MCF 10A (cell line): ENCODE measurements around the gene WDR27. TPM values are rescaled to one million over a fixed set of nuclear protein-coding genes. Genes with fewer than 3 reads are reported as not detected.
A peak's percentile ranks its signal among the peaks of the same experiment; 100 is the strongest.

Experiments
- BruUV-seq: library from RNA; stranded (reverse); fragments of 400-500 nt; replicated peaks from 2 replicates; lab custom pipeline; 2021; lab: Mats Ljungman, UMichigan
- CTCF ChIA-PET: fragments of 300-600 bp; sonication (Branson Sonifier 250); formaldehyde crosslinking; extraction: SDS; loops from one replicate; lab custom pipeline; 2021; ENCODE audit warnings: antibody characterized with exemption, inconsistent platforms; lab: Yijun Ruan, JAX
- POLR2A ChIA-PET: fragments of 300-600, 350-650 bp; sonication (Branson Sonifier 250); formaldehyde crosslinking; extraction: SDS; loops from one replicate; lab custom pipeline; 2020; ENCODE audit warnings: antibody characterized with exemption, inconsistent platforms; lab: Yijun Ruan, JAX
- DNase-seq: peaks from one replicate; pipeline ENCODE4 v3.0.0-alpha.2; 2018; ENCODE audit not compliant: unreplicated experiment
- H3K27ac Mint-ChIP-seq: one replicate; pipeline ENCODE4 v1.8.0; 2022; ENCODE audit warnings: mild to moderate bottlenecking, low read depth, mixed read lengths; ENCODE audit not compliant: unreplicated experiment
- H3K27me3 Mint-ChIP-seq: one replicate; pipeline ENCODE4 v1.8.0; 2022; ENCODE audit warnings: mixed read lengths; ENCODE audit not compliant: insufficient read depth, unreplicated experiment
- H3K36me3 Mint-ChIP-seq: one replicate; pipeline ENCODE4 v1.8.0; 2022; ENCODE audit warnings: mild to moderate bottlenecking, moderate library complexity, mixed read lengths; ENCODE audit not compliant: insufficient read depth, unreplicated experiment
- H3K4me1 Mint-ChIP-seq: one replicate; pipeline ENCODE4 v1.8.0; 2022; ENCODE audit warnings: mixed read lengths; ENCODE audit not compliant: insufficient read depth, unreplicated experiment
- H3K4me3 Mint-ChIP-seq: one replicate; pipeline ENCODE4 v1.8.0; 2022; ENCODE audit warnings: mild to moderate bottlenecking, moderate library complexity, mixed read lengths; ENCODE audit not compliant: unreplicated experiment
- H3K9me3 Mint-ChIP-seq: one replicate; pipeline ENCODE4 v1.8.0; 2022; ENCODE audit warnings: mixed read lengths; ENCODE audit not compliant: unreplicated experiment
- intact Hi-C: fragments of 100-400 bp; cut with micrococcal nuclease; formaldehyde crosslinking; loops from 2 replicates; pipeline ENCODE4 v1.14.1; 2022
- total RNA-seq: library from RNA; stranded (reverse); gene quantifications from 2 replicates; pipeline ENCODE4 v1.2.3, GENCODE V29; 2022
- TF ChIP-seq, protein P1 (sequence below): fragments of 200-600 bp; IDR thresholded peaks from one replicate; pipeline ENCODE4 v1.8.0; 2022; ENCODE audit warnings: antibody characterized with exemption, mild to moderate bottlenecking; ENCODE audit not compliant: unreplicated experiment

Gene WDR27
- total RNA-seq, 1 experiment from 2014 or later = 80.6 TPM

DNA sequence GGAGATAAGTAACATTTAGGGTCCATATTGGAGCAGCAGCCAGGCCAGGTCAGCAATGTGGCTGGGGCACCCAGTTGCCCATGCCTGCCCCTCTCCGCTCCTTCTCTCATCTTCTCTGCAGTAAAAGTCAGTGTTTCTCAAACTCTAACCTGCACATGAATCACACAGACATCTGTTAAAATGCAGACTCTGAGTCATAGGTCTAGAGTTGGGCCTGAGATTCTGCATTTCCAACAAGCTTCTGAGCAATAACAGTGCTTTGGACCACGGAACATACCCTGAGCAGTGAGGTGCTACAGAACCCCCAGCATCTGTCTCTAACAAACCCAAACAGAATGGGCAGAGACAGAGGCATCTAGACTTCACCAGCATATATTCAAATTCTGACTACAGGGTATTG, 12.3 kb upstream of the WDR27 start:
- ChIA-PET POLR2A (interaction anchor here (0.9 to 1.8 kb wide), 3 partner anchors 10 to 12 kb away, joined by 3 to 10 read pairs (median 3); partner anchors contain the start of genes C6orf120 and WDR27), CTCF (interaction anchor here (0.6 kb wide), 1 partner anchor 48 kb away, joined by 3 read pairs; no protein-coding TSS in a partner anchor)
- DNase-seq = no peak
- TF ChIP-seq, protein P1, sequence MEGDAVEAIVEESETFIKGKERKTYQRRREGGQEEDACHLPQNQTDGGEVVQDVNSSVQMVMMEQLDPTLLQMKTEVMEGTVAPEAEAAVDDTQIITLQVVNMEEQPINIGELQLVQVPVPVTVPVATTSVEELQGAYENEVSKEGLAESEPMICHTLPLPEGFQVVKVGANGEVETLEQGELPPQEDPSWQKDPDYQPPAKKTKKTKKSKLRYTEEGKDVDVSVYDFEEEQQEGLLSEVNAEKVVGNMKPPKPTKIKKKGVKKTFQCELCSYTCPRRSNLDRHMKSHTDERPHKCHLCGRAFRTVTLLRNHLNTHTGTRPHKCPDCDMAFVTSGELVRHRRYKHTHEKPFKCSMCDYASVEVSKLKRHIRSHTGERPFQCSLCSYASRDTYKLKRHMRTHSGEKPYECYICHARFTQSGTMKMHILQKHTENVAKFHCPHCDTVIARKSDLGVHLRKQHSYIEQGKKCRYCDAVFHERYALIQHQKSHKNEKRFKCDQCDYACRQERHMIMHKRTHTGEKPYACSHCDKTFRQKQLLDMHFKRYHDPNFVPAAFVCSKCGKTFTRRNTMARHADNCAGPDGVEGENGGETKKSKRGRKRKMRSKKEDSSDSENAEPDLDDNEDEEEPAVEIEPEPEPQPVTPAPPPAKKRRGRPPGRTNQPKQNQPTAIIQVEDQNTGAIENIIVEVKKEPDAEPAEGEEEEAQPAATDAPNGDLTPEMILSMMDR = no peak
- Mint-ChIP-seq H3K9me3 (no peaks in the 10 kb centered on the region), H3K4me3 (no peak overlapping the region), H3K27me3 (no peaks in the 10 kb centered on the region), H3K4me1 (peaks cover 3% of the 10 kb centered on the region), H3K36me3 (peaks cover 74% of the 10 kb centered on the region), H3K27ac (no peak overlapping the region)
- intact Hi-C loops = no loop called here
- BruUV-seq = no TSS peak

GRCh38 chr6:169710009-169710408, 8.2 kb upstream of the WDR27 start:
- no peak overlapping the region for H3K4me3 Mint-ChIP-seq
- H3K27ac Mint-ChIP-seq = peak overlapping the region; percentile 16
- BruUV-seq = no TSS peak
- no peak for DNase-seq
- TF ChIP-seq, protein P1 = no peak
- CTCF ChIA-PET = interaction anchor here (0.6 to 2.3 kb wide), 5 partner anchors 8 to 818 kb away, joined by 3 to 7 read pairs (median 3); partner anchors contain the start of genes C6orf120 and WDR27
- intact Hi-C loops = no loop called here
- peaks cover 39% of the 10 kb centered on the region for H3K36me3 Mint-ChIP-seq
- peaks cover 7% of the 10 kb centered on the region for H3K4me1 Mint-ChIP-seq
- no peaks in the 10 kb centered on the region for H3K27me3 Mint-ChIP-seq
- POLR2A ChIA-PET = interaction anchor here (0.6 to 5.7 kb wide), 5 partner anchors 8 to 446 kb away, joined by 3 to 30 read pairs (median 20); partner anchors contain the start of genes C6orf120 and WDR27
- H3K9me3 Mint-ChIP-seq = no peaks in the 10 kb centered on the region

- no peaks in the 10 kb centered on the region for H3K9me3 Mint-ChIP-seq
- TF ChIP-seq, protein P1 = no peak
- ChIA-PET CTCF (interaction anchor here (0.6 to 2.3 kb wide), 4 partner anchors 8 to 853 kb away, joined by 3 to 7 read pairs (median 5); partner anchors contain the start of genes C6orf120 and WDR27), POLR2A (interaction anchor here (0.9 to 5.7 kb wide), 5 partner anchors 8 to 43 kb away, joined by 3 to 30 read pairs (median 20); partner anchors contain the start of genes C6orf120, DYNLT2, ERMARD and WDR27)
- H3K27ac Mint-ChIP-seq = peak overlapping the region; percentile 16
- no TSS peak for BruUV-seq
- no peak overlapping the region for H3K4me3 Mint-ChIP-seq
- peaks cover 32% of the 10 kb centered on the region for H3K36me3 Mint-ChIP-seq
- intact Hi-C loops = no loop called here
- H3K27me3 Mint-ChIP-seq = no peaks in the 10 kb centered on the region
- no peak for DNase-seq
- peaks cover 10% of the 10 kb centered on the region for H3K4me1 Mint-ChIP-seq
These were observed 7.5 kb upstream of the WDR27 start for GRCh38 chr6:169709293-169709692.

DNA sequence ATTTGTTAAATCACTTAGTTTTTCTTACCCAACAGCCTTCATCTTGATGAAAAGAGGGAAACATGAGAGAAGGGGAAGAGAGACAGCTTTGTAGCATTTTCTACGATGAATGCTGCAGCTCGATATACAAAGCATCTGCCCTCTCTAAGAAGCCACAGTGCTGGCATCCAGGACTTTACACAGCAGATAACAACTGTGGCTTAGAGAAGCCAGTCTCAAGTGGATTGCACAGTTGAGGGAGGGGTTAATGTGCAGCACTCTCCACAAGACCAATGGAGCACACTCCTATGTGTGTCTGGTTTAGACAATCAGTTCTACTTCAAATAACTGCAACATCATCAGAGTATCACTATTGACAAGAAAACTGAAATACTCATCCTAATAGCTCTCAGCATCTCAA, 5.9 kb upstream of the WDR27 start:
- H3K27ac Mint-ChIP-seq = no peak overlapping the region

More for the DNA sequence above, 5.9 kb upstream of the WDR27 start:
- peaks cover 27% of the 10 kb centered on the region for H3K36me3 Mint-ChIP-seq
- H3K4me1 Mint-ChIP-seq = peaks cover 15% of the 10 kb centered on the region
- BruUV-seq = no TSS peak
- DNase-seq = no peak
- POLR2A ChIA-PET = interaction anchor here (4.0 to 5.7 kb wide), 2 partner anchors 11 to 15 kb away, joined by 25 to 30 read pairs; no protein-coding TSS in a partner anchor
- CTCF ChIA-PET = interaction anchor here (2.3 kb wide), 1 partner anchor 11 kb away, joined by 6 read pairs; no protein-coding TSS in a partner anchor
- no peaks in the 10 kb centered on the region for H3K27me3 Mint-ChIP-seq
- intact Hi-C loops = no loop called here
- H3K9me3 Mint-ChIP-seq = no peaks in the 10 kb centered on the region
- TF ChIP-seq, protein P1 = no peak
- no peak overlapping the region for H3K4me3 Mint-ChIP-seq
